Mesodermal cell (in vitro differentiated cells): ENCODE data around the gene DNM2.

Experiments used
- H3K27ac ChIP-seq: 2 replicates; pipeline ENCODE4 v1.7.0; 2013; ENCODE audit warnings: mild to moderate bottlenecking, low read depth, low read length, moderate library complexity; ENCODE audit not compliant: severe bottlenecking
- H3K36me3 ChIP-seq: 2 replicates; pipeline ENCODE4 v1.7.1; 2013; ENCODE audit warnings: mild to moderate bottlenecking, low read length, moderate library complexity; ENCODE audit not compliant: control insufficient read depth, insufficient read depth
- H3K4me1 ChIP-seq: one replicate; pipeline ENCODE4 v1.7.1; 2013; ENCODE audit warnings: mild to moderate bottlenecking, low read length; ENCODE audit not compliant: insufficient read depth, control insufficient read depth, poor library complexity, severe bottlenecking
- H3K4me3 ChIP-seq: 2 replicates; pipeline ENCODE4 v1.7.0; 2013; ENCODE audit warnings: low read length, control low read depth, mild to moderate bottlenecking; ENCODE audit not compliant: insufficient read depth, poor library complexity, severe bottlenecking; ENCODE audit errors: extremely low read depth
- H3K9me3 ChIP-seq: 2 replicates; pipeline ENCODE4 v1.7.1; 2013; ENCODE audit warnings: mild to moderate bottlenecking, low read length, moderate library complexity; ENCODE audit not compliant: control insufficient read depth
- whole genome bisulfite sequencing, 2 experiments: methylation state at CpG; one replicate each; pipeline ENCODE4 v1.1.5; 2013; ENCODE audit warnings: missing lambda C conversion rate in 2 of 2; ENCODE audit not compliant: insufficient coverage in 2 of 2; 5-methylcytosine and 5-hydroxymethylcytosine counted together

Gene DNM2

DNA sequence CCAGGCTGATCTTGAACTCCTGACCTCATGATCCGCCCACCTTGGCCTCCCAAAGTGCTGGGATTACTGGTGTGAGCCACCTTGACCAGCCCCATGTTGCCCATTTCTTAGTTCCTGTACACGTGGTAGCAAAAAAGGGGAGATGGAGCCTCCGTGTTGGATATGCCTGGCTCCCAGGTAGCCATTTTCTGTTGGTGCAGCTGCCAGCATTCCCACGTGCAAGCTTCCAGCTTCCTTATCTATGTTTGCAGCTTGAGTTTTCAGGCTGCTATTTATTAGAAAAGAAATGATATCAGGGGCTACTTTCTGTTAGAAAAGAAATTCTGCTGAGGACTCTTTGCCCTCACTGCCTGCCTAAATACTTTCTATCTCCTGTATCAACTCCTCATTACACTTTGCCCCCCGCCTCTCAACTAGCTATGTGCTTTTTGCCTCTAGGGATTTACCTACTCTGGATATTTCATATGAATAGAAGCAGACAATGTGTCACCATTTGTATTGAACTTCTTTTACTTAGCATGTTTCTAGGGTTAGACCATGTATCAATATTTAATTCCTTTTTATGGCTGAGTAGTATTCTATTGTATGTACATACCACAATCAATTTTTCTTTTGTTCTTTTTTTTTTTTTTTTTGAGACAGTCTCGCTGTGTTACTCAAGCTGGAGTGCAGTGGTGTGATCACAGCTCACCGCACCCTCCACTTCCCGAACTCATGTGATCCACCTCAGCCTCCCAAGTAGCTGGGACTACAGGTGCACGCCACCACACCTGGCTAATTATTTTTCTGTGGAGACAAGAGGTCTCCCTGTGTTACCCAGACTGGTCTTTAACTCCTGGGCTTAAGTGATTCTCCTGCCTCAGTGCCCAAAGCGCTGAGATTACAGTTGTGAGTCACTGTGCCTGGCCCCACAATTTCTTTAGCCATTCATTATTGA is 121.5 kb downstream of the DNM2 start:
- H3K9me3 ChIP-seq = peaks cover 7% of the 10 kb centered on the region
- H3K27ac ChIP-seq = no peak overlapping the region
- WGBS, 2 experiments = 86 to 94% methylated on average over 6 to 9 of the region's 10 CpGs
- H3K36me3 ChIP-seq = peaks cover 8% of the 10 kb centered on the region
- no peaks in the 10 kb centered on the region for H3K4me1 ChIP-seq
- no peak overlapping the region for H3K4me3 ChIP-seq

DNA sequence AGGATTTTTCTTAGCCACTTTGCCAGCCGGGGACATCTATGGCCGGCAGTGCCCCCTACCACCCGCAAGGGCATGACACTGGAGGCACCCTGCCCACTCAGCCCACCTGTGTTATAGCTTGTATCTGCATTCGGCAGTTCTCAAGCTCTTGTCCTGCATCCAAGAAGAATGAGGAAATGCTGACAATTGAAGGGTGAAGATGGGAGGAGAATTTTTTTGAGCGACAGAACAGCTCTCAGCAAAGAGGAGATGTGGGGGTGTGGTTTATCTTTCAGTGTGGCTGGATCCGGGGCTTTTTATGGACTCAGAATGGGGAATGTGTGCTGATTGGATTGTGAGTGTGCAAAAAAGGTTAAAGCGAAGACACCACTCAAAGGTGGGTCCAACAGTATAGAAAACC is 124.9 kb downstream of the DNM2 start:
- H3K9me3 ChIP-seq = peaks cover 6% of the 10 kb centered on the region
- no peak overlapping the region for H3K27ac ChIP-seq
- no peaks in the 10 kb centered on the region for H3K4me1 ChIP-seq
- no peak overlapping the region for H3K4me3 ChIP-seq
- no peaks in the 10 kb centered on the region for H3K36me3 ChIP-seq
- WGBS, 2 experiments = 84 to 92% methylated on average over 4 to 7 of the region's 7 CpGs

DNA sequence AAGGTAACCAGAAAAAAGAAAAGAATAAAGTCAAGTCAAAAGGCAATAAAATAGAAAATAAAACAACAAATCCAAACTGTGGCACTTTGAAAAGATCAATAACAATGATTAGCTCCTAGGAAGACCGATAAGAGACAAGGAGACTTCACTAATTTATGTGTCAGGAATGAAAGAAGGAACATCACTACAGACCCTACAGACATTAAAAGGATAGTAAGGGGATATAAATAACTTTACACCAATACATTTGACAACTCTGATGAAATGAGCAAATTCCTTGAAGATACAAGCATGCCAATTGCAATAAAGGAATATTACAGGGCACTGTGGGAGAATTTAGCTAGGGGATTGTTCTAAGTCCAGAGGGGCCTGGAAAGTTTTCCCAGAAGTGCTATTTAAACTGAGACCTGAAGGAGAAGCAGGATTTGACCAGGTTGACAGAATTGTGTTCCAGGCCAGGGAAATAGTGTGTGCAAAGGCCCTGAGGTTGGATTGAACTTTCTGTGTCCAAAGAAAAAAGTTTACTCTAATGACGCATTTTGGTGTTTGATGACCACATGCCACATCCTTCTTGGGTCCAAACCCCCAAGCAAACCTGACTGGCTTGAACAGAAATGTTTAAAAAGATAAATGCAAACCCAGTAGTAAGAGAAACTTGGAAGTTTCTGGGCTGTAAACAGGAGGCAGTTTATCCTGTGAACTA is 128.8 kb downstream of the DNM2 start:
- Histone ChIP-seq H3K9me3 (peaks cover 6% of the 10 kb centered on the region), H3K36me3 (no peaks in the 10 kb centered on the region), H3K27ac (no peak overlapping the region), H3K4me3 (no peak overlapping the region), H3K4me1 (no peaks in the 10 kb centered on the region)
- WGBS, 2 experiments = no CpG with 5 or more reads among the region's 2 CpGs

DNA sequence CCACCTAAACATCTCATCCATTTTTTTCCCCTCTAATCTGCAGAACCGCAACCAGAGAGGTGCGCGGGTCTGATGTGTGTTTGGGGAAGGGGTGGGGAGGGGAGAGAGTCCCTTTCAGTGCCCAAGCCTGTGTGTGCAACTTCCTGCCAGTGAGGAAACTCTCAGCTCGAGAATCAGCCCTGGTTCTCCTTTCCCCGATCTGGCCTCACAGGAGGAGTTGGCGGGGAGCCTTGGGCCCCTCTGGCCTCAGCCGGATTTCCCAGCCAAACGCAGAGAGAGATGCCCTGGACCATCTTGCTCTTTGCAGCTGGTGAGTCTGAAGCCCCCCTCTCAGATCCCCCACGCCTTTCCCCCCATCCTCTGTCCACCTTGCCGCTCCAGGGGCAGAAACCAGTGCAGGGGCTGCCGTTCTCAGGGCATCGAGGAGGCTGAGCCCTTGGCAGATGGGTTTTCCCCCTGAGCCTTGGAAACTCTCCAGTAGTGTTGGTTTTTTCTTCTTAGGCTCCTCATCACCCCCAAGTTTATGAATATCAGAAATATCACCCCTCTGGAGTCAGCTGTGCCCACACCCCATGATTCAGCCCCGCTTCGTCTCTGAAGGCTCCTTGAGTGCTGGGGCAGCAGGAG is 130.5 kb downstream of the DNM2 start, which contains the start of gene C19orf38:
Gene C19orf38, plus strand, starts transcription at position 186 of the 627 bp plus-strand sequence. Its CDS starts 94 bp downstream, at position 280.
- Histone ChIP-seq H3K9me3 (peaks cover 6% of the 10 kb centered on the region), H3K4me1 (no peaks in the 10 kb centered on the region), H3K4me3 (no peak within 1 kb of the TSS), H3K36me3 (no peaks in the 10 kb centered on the region), H3K27ac (no peak within 1 kb of the TSS)
- WGBS, 2 experiments = 78 to 82% methylated on average over 5 to 6 of the region's 14 CpGs

DNA sequence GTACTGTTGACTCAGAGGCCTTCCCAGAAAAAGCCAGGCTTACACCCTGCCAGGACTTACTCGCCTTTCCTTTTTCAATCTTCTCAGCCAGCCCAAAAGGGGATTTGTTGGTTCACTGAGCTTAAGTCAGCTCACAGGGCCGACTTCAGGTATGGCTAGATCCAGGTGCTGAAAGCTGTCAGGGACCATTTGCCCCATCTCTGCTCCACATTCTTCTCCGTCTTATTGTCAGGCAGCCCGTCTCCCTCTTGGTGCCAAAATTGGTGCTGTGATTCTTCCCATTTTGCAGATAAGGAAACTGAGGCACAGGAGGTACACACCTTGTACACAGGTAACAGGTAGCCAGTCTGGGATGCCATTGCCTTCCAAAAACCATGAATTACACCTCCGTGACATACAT is 132.8 kb downstream of the DNM2 start:
- H3K4me3 ChIP-seq = no peak overlapping the region
- no peaks in the 10 kb centered on the region for H3K4me1 ChIP-seq
- no peaks in the 10 kb centered on the region for H3K36me3 ChIP-seq
- H3K9me3 ChIP-seq = peaks cover 6% of the 10 kb centered on the region
- 84 to 93% methylated on average over 4 of the region's 5 CpGs for WGBS, 2 experiments
- H3K27ac ChIP-seq = no peak overlapping the region

DNA sequence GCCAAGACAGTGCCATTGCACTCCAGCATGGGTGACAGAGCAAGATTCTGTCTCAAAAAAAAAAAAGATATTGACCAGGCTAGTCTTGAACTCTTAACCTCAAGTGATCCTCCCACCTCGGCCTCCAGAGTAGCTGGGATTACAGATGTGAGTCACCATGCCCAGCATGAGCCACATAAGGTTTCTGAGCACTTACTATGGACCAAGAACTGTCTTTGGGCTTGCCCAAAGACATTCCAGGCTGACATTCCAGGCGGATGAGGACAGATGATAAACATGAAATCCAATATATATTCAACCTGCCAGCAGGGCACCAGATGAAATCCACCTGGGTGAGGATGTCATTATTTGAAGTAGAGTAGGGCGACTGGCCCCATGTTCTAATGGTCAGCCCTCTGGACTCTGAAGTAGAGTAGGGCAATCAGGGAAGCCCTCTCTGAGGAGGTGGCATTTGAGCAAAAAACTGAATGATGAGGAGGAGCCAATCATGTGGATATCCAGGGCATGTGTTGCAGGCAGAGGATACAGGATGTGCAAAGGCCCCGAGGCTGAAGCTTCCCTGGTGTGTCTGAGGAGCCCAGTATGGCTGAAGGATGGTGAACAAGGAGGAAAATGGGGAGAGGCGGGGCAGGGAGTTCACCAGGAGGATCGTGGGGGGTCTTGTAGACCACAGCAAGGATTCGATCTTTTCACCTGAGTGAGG is 134.4 kb downstream of the DNM2 start:
- Histone ChIP-seq H3K36me3 (no peaks in the 10 kb centered on the region), H3K9me3 (no peaks in the 10 kb centered on the region), H3K4me3 (no peak overlapping the region), H3K27ac (no peak overlapping the region), H3K4me1 (no peaks in the 10 kb centered on the region)
- 82 to 86% methylated on average over 5 to 6 of the region's 7 CpGs for WGBS, 2 experiments

DNA sequence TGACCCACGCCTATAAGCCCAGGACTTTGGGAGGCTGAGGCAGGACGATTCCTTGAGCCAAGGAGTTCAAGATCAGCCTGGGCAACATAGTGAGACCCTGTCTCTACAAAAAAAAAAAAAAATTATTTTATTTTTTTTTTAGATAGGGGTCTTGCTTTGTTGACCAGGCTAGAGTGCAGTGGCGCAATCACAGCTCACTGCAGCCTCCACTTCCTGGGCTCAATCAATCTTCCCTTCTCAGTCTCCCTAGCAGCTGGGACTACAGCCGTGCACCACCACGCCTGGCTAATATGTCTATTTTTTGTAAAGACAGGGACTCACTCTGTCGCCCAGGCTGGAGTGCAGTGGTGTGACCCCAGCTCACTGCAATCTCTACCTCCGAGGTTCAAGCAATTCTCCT is 135.1 kb downstream of the DNM2 start:
- no peak overlapping the region for H3K4me3 ChIP-seq
- 82 to 92% methylated on average over 4 to 5 of the region's 7 CpGs for WGBS, 2 experiments
- no peaks in the 10 kb centered on the region for H3K9me3 ChIP-seq
- H3K27ac ChIP-seq = no peak overlapping the region
- H3K4me1 ChIP-seq = no peaks in the 10 kb centered on the region
- no peaks in the 10 kb centered on the region for H3K36me3 ChIP-seq

DNA sequence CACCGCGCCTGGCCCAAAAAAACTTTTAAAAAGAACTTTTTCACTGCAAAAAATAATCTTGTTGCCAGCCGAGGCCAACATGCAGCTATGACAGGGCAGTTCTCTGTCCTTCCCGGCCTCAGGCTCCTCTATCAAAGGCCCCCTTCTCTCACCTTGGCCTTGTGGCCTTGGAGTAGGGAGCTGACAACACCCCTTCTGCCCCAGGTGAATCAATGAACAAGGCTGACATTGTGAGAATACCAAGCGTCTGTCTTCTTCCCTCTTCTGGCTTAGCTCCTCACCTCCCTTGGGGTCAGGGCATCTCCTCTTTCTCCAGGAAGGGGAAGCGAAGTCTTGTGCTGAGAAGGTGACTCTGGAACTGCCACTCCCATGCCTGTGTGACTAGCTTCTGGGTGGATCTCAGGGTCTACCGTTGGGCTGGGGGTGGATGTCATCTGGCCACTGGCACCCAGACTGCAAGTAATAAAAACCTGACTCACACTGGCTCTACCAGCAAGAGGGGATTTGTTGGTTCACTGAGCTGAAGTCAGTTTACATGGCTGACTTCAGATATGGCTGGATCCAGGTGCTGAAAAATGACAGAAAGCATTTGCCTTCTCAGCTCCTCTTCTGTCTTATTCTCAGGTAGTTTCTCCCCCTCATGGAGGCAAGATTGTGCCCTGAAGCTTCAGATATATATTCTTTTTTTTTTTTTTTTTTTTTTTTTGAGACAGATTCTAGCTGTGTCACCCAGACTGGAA is 136.6 kb downstream of the DNM2 start:
- 80 to 90% methylated on average over 5 of the region's 7 CpGs for WGBS, 2 experiments
- H3K27ac ChIP-seq = no peak overlapping the region
- no peak overlapping the region for H3K4me3 ChIP-seq
- H3K36me3 ChIP-seq = no peaks in the 10 kb centered on the region
- no peaks in the 10 kb centered on the region for H3K4me1 ChIP-seq
- H3K9me3 ChIP-seq = no peaks in the 10 kb centered on the region

DNA sequence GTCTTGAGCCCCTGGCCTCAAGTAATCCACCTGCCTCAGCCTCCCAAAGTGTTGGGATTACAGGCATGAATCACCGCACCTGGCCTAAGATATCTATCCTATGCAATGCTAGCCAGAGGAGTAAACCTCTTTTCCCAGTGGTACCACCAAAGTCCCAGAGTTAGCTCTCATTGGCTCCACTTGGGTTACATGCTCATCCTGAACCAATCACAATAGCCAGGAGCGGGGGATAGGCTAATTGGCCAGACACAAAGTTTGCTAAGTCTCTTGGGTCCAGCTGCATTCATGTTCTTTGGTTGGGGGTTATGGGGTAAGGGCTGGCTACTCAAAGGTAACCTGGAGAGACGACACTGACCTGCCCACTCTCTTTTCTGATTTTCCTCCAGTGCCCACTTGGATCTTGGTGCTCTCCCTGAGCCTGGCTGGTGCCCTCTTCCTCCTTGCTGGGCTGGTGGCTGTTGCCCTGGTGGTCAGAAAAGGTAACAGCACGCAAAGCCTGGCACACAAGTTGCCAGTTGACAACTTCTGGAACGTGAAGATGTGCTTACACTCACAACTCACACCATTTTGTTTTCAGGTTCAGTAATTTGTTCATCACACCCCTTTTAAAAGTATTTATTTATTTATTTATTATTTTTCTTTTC is 138.1 kb downstream of the DNM2 start:
- Histone ChIP-seq H3K4me1 (no peaks in the 10 kb centered on the region), H3K9me3 (no peaks in the 10 kb centered on the region), H3K4me3 (no peak overlapping the region), H3K36me3 (no peaks in the 10 kb centered on the region), H3K27ac (no peak overlapping the region)
- WGBS, 2 experiments = 75 to 78% methylated on average over 4 to 5 of the region's 5 CpGs
